SW480 (cell line): ENCODE measurements around the gene PDGFD.
"Not testable (repeated sequence)": the region's sequence is repeated elsewhere in the genome, so short reads cannot be mapped to it uniquely, and the experiment has no call there.

Experiments used
- DNase-seq: peaks from one replicate; pipeline ENCODE4 v3.0.0-alpha.2; 2016; ENCODE audit warnings: low spot score

PDGFD gene

GRCh38 chr11:104054911-104055529 is 108.9 kb downstream of the PDGFD start:
- DNase-seq: no peak

GRCh38 chr11:104053743-104054478 is 110.0 kb downstream of the PDGFD start:
- no peak for DNase-seq

DNA sequence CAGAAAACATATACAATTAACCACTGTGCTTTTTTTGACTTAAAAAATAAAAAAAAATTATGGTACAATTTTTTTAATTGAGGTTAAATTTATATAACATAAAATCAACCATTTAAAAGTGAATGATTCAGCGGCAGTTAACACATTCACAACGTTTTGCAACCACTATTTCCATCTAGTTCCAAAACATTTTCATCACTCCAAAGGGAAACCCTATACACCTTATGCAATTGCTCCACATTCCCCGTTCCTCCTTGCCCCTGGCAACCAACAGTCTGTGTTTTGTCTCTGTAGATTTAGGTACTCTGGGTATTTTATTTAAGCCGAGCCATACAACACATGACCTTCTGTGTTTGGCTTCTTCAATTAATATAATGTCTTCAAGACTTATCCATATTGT is 112.2 kb downstream of the PDGFD start:
- DNase-seq: no peak

DNA sequence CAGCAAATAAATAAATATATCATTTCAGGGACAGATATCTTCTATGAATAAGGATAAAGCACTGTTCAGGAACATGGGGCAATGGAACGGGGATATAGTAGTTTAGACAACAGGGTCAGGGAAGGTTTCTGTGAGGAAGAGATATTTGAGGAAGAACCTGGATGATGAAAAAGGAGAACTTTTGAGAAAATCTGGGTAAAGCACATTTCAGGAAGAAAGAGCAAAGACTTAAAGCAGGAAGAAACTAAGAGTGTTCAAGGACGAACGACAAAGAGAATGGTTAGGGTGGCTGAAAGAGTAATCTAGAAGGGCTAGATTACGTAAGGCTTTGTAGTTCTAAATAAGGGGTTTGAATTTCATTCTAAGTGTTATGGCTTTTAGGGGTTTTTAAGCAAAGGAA is 114.8 kb downstream of the PDGFD start:
- no peak for DNase-seq

GRCh38 chr11:104046858-104047257 is 117.1 kb downstream of the PDGFD start:
- not testable (repeated sequence) for DNase-seq

DNA sequence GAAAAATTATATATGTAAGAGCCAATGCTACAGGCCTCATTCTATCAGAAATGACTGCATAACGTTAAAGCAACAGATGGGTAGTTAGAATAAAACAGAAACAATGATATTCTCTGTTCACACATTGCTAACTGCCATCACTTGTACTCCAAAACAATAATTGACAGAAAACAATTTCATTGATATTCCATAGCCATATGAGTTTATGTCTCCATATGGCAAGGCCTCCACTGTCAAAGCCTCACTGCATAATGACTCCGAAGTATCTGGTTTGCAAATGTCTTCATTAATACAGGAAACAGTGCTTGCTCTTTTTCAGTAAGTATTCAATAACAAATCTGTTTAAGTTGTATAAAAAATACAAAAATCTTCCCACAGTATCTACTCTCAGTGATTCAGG is 117.6 kb downstream of the PDGFD start:
- DNase-seq: no peak

- no peak for DNase-seq
Measured at GRCh38 chr11:104043678-104044239, 120.2 kb downstream of the PDGFD start.

DNA sequence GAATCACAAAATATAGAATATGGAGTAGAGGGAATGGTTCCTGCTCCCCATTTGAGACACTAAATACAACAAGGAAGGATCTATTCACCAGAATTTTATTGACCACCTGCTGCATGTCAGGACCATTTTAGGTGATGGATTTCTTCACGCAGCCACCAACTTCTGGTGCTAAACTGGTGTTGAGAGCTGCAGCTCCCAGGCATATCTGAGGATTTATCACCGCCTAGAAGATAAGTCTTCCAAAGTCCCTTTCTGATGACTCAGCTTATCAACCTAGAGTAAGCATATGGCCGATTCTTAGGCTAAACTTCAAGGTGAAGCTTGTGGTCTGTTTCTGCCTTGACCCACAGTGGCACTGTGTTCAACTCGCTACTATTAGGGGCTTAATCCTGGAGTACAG is 120.8 kb downstream of the PDGFD start:
- DNase-seq: no peak

DNA sequence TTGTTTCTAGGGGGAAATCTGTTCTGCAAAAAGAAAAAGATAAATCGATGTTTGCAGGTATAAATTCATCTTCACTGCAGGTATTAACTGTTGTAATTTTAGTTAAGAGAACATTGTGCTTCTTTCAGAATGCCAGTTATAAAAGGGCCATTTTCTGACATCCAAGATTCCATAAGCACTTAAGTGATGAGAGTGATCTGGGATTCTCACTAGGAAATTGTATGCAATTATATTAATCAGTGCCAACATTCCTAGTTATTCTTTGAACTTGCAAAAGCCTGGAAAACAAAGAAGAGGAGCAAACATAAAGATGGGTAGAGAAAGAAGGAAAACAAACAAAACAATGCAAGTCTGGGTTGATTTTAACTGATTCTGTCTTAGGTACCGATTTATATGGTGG is 122.2 kb downstream of the PDGFD start:
- no peak for DNase-seq

GRCh38 chr11:104036995-104037394 is 127.0 kb downstream of the PDGFD start:
- DNase-seq: no peak

- DNase-seq: no peak
Measured at GRCh38 chr11:104036588-104036987, 127.4 kb downstream of the PDGFD start, which contains the start of gene DDI1. TSS of gene DDI1 (plus strand) at chr11:104036640. CDS start at chr11:104036823, 183 bp downstream.

DNA sequence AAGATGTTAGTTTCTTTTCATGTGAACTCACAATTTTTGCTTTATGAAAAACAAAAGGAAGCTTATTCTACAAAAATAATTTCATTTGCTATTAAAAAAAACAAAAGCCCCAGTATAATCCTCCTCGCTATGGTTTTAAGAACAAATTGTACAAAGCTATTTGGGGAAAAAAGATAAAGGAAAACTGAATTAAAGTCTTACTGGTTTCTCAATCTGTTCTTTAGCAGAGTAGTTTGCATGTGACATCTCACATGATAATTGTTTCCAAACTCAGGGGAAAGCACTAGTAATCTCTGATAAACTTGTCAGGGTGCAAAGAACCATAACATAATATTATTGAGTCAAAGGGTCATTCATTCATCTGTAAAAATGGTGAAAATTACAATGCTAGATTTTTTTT is 130.4 kb downstream of the PDGFD start:
- no peak for DNase-seq

- DNase-seq: no peak
Measured at GRCh38 chr11:104033134-104033533, 130.8 kb downstream of the PDGFD start.

DNA sequence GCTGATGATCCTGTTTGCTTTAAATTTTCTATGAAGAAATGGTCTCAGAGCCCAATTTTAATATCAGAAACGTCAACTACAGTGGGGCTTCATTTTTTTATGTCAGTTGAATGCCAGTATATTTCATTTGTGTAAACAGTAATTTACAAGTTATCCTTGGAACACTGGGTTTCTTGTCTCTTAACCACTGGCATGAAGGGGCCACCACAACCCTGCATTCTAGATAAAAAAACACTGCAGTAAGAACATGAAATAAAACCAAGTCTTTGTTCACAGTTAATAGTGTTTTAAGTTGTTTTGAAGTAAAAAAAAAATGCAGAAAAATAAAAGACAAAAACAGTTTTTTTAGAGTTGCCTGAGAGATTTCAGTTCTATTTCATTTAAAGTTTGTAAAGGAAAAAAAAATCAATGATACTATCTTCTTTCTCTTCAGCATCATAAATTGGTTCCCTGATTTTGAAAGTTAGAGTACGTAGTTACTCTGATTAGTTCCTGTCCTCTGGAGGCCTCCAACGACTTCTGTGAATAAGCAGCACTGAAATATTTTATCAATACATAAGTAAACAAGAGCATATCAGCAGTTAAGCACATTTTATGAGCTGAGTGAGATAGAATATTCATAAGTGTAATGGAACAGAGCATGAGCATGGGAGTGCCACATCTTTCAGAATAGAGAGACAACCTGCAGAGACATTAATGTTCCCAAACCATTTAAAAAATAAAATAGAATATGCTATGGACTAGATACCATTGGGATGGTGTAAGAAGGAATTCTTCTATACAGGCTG is 135.3 kb downstream of the PDGFD start:
- no peak for DNase-seq

- DNase-seq: no peak
Measured at GRCh38 chr11:104024572-104024971, 139.4 kb downstream of the PDGFD start.

DNA sequence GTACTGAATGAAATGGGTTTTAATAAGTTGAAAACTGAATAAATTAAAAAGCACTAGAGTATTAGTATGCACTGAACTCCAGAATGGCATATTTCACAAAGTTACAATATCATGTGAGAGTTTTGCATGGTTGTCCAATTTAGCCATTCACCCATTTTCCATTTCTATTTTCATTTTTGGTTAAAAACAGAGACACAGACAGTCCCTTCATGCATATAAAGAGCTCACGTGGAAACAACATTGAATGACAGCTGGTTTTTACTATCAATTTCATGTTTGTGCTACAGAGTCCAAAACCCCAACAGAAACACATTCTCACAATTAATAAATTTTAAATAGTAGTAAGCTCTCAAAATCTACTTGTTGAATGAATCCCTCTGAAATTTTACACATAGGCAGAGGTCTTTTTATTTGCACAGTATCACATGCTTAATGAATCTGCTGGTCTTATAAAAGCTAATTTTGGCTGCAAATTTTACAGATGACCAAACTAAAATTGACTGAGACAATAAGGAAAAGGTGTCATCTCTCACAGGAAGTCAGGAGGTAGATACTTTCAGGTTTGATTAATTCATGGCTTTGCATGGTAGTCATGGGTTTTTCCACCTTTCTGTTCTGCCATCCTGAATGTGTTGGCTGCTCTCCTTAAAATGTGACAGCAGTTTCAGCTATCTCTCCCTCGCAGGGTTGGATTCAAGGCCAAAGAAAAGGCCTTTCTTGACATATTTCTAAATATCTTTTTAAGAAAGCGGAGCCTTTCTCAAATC is 148.1 kb downstream of the PDGFD start:
- no peak for DNase-seq

GRCh38 chr11:104011044-104011443 is 152.9 kb downstream of the PDGFD start:
- DNase-seq: no peak

- DNase-seq: no peak
Measured at GRCh38 chr11:104009744-104010143, 154.2 kb downstream of the PDGFD start.

GRCh38 chr11:104005234-104005855 is 158.6 kb downstream of the PDGFD start:
- DNase-seq: no peak

GRCh38 chr11:104003491-104003890 is 160.5 kb downstream of the PDGFD start:
- DNase-seq: no peak

- DNase-seq: no peak
Measured at GRCh38 chr11:104001561-104002056, 162.3 kb downstream of the PDGFD start.
